HG03432 (cell line): ENCODE data around the gene SIM1.
A peak's percentile ranks its signal among the peaks of the same experiment; 100 is the strongest.

ENCODE experiments used
- ATAC-seq: cut with Tn5 transposase; IDR thresholded peaks from one replicate; pipeline ENCODE4 v1.9.1; 2021; ENCODE audit warnings: mild to moderate bottlenecking, moderate library complexity; ENCODE audit not compliant: unreplicated experiment

The SIM1 gene

DNA sequence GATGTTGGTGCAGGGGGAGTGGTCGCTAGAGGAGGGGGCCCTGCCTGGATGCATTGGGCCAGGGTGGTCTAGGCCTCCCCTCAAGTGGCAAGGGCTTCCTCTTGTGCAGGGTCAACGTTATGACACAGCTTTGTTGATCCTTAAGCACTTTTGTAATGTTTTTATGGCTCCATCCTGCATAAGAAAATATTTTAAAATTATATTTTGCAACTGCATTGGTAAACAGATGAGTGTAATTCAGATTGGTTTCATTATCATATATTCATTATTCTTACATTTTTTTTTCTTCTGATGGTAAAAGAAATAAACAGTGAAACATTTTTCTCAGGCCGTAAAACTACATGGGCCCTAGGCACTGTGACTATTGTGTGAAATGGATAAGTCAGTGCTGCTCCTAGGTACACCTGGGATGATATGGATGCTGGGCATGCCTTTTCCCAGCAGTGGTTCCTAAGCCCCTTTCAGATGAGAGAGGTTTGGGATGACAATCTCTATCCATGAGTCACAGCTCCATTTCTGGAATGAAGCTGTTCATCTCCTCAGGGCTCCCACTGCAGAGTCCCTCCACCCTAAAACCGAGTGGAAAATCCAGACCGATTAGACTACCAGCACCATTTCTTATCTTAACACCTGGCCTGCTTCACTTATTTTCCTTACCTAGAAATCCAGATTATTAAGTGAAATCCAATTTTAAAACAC, 5.8 kb upstream of the SIM1 start:
- ATAC-seq = no peak

- no peak for ATAC-seq
Observed at GRCh38 chr6:100469101-100469859, 4.6 kb upstream of the SIM1 start.

GRCh38 chr6:100468016-100468622, 3.4 kb upstream of the SIM1 start:
- no peak for ATAC-seq

- no peak for ATAC-seq
Observed at GRCh38 chr6:100467129-100468015, 2.7 kb upstream of the SIM1 start.

- ATAC-seq = no peak
Observed at GRCh38 chr6:100466410-100467128, 1.8 kb upstream of the SIM1 start.

DNA sequence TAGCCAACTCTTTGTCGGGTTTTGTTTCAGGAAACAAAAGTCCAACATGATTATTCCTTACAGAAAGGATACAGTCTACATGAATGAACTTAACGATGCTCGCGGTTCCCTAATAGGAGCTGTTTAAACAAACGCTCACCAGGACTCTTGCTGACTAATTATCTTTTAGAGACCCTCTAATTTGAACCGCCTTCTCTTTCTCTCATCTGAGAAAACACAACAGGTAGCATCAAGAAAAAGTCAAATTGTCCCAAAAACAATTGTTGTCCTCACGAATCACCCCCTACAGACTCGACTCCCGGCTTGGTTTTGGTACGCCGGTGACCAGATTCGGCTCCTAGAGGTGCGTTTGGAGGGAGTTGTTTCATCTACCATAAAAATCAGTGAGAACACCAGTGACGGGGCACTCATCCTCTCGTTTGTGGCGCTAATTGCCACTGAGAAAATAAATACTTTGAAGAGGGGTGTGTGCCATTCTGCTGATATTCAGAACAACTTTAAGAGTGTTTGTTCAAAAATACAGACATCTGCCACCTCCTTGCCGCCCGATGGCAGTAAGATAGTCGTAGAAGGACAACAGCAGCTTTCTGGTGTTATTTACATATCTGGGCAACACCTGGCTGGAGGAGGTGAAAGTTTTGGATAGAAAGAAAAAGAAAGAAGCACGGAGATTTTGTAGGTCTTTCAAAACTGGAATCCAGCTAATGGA, 1.1 kb upstream of the SIM1 start:
- no peak for ATAC-seq

GRCh38 chr6:100464162-100464851, 414 bp downstream of the SIM1 start:
- ATAC-seq = no peak

DNA sequence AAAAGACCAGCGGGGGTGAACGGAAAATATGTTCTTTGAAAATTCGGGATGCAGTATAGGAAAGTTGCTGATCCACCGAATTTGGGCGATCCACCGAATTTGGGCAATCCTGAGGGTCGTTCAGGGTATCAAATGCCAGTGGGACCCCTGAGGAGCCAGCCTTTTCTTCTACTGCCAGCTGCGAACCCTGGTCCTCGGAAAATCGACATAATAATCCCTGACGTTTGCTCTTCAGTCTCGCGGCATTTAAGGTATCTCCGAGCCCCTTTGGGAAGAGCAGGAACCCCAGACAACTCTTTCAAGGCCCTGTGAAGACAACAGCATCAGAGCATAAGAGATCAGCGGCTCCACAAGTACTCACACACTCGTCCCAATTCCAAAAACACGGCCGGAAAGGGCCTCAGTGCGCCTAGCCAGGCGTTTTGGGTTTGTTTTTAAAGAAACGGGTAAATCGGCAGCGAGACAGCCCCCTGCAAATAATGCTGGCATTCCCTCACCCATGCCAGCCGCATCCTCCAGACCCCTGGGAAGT, 1.0 kb downstream of the SIM1 start:
- ATAC-seq = no peak

DNA sequence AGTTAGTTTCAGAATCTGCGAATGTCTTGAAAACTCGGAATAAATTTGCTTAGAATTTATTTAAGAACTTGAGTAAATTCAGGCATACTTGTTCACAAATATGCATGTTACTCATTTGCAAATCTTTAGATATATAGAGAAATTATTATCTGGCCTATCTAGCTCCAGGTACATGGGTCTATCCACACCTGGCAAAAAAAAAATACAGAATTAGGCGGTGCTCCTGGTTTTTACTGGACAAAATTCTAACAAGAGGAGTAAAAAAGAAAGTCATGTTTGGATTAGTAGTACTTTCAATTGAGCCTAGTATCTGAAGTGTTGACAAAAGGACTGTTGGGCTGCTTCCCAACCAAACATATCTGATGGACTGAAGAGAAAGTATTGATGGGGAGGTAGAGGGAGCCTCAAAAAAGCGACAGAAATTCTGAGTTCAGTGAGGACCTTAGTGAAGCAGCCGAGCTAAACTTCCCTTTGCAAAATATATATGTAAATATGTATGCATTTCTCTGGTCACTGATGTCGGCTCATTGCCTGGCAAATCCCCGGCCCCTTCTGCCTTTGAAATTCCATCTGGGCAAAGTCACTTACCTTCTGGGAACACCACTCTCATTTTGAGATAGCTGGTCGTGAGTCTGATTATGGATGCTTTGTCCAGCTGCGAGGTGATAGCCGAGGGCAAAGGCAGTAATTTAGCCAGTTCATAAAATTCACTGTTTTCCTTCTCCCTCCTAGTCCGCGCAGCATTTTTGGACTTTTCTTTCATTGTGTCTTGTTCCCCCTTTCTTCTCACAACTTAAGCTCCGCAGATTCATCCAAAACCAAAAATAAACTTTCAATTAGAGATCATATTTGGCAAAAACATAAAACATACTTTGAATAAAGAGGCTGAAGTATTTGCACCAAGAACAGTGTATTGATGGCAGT, 1.8 kb downstream of the SIM1 start:
- no peak for ATAC-seq

DNA sequence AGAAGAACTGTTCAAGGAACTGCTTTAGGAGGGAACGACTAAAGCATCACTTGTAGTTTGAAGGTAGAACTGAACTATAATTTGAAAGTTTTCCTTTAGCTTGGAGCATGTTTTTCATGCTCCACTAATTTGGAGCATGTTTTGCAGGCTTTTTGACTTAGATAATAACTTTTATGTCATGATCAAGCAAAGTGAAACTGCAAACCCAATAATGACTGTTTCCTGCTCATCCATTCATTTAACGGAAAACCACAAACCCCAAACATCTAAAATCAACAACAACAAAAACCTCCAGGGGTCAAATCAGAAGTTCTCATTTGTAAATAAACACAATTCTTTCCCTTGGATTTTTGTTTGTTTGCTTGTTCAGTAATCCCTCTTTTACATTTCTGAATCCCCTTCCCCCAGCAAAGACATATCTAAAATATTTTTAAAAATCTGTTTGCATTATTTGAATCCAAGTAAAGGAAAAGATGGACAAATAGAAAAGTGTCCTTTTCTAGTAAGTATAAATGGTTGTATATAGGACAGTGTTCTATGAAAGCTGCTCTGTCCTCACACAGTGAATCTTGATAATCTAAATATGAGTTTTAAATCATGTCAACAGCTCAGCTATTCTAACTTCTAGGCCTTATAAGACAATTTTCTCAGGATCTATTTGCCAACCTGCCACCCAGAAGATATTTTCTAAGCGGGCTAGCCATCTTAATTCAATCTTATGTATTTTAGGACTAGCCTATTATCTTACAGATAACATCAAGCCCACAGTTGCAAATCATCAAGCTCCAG, 2.6 kb downstream of the SIM1 start:
- ATAC-seq = no peak

- no peak for ATAC-seq
Observed at GRCh38 chr6:100461278-100461916, 3.3 kb downstream of the SIM1 start.

DNA sequence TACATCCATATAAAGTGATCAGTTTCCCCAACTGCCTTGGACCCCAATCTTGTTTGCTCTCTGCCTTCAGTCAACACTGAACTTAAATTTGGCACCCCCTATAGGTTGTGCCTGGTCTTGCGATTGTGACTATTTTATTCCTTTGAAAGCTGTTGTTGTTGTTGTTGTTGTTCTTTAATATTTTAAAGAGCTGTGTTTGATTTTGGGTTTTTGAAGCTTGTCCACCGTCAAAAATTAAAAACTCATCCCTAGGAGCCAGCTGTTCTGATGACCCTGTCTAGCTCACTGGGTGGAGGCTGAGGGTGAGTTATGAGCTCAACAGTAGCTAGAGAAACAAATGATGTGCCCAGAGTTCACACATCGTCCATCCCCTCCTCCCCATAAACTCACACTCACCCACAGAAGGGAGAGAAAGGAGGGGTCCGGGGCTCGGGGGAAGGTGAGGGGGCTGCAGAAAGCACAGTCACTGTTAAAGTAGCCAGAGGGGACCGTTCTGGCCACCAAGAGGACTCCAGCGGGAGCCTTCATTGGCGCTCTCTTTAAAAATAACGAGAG, 4.0 kb downstream of the SIM1 start:
- no peak for ATAC-seq

DNA sequence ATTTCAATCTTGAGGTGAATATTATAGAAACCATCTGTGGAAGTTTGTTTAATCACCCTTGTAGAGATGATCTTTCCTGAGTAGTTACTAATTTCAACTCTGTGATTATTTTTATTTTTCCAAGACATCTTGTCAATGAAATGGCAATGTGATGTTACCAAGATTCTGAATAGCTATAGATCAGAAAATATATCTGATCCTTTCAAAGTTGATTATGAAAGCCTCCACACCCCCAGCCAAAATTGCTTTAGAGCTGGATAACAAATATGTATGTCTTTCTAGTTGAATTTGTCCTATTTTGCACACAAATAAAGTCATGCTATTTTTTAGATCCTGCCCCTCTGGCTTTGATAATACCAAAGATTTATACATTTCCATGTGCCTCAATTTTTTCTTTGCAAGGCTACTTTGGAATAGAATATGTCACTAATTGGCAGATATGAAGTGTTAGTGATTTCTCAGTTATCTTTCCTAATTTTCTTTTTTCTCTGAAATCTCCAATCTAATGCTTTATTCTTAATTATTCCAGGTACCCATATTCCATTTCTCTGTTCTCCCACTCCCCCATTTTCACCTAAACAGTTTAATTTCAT, 5.0 kb downstream of the SIM1 start:
- ATAC-seq = no peak

- no peak for ATAC-seq
Observed at GRCh38 chr6:100458841-100459591, 5.7 kb downstream of the SIM1 start.

DNA sequence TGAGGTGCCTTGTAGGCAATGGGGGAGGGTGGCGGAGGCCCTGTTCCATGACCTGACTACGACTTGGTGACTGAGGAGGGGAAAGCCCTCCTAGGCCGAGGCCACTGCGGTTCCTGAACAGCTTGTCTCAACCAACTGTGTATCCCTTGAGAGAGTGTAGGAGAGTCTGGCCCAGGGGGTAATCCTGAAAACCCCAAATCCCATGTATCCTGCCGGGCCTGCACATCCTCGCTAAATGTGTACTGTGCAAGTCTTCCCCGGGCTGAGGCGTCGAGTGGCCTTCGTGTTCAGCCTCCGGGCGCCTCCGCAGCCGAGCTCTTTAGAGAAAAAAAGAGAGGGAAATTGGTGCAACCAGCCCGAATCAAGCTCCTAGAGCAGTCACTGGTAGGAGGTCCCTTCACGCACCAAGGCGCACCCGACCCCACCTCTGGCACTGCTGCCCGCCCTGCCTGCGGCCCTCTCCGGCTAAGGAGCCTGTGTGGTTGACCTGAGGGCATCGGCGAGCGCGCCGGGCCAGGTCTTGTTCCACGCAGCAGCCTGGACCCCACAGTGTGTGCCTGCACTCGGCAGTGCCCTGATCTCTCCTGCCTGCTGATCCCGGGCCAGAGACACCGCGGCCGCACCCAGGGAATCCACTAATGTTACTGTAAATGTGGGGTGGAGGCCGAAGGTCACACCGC, 7.3 kb downstream of the SIM1 start:
- peak; percentile 34 for ATAC-seq
